ENCODE data around the gene FAM171A1. TPM values are rescaled to one million over a fixed set of nuclear protein-coding genes. Genes with fewer than 3 reads are reported as not detected.

FAM171A1 gene
- total RNA-seq (20.5 and 24.4 TPM in 2 replicates), polyA plus RNA-seq (29.5 and 32.3 TPM in 2 replicates)

DNA sequence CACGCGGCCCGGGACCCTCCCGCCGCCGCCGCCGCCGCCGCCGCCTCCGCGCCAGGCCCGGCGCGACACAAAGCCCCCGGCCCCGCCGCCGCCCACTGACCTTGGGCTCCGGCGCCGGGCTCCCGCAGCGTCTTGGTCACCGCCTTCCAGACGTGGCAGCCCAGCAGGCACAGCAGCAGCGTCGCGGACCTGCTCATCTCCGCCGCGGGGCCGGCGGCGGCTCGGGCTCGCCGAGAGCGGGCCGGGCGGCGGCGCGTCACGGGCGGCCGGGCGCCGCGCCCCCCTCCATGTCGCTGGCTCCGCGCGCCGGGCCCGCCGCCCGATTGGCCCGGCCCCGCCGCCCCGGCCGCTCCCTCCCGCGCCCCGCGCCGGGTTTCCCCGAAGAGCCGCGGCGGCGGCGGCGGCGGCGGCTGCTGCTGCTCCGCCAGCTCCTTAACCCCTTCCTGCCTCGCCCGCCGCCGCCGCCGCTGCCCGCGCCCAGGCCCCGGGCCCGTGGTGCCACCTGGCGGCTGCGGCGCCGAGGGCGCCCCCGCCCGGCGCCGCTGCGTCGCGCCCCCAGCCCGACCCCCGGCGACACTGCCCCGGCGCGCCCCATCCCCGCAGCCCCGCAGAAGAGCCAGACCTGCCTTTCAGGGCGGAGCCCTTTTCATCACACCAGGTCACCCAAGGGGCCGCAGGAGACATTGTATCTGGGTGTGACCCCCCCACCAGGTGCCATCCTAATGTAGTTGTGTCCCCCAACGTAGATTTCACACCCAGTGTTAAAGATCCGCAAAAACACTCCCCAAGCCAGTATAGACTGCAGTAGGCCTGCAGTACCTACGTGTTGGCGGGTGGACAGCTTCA, at the start of gene FAM171A1:
TSS of gene FAM171A1 (minus strand) at position 434 of the 846 bp plus-strand sequence. CDS start at position 197, 237 bp downstream.
- no peak for TF ChIP-seq EZH2 (IDR thresholded peaks at IDR 0.05; ENCODE audit: borderline replicate concordance)
- TF ChIP-seq, protein P1, sequence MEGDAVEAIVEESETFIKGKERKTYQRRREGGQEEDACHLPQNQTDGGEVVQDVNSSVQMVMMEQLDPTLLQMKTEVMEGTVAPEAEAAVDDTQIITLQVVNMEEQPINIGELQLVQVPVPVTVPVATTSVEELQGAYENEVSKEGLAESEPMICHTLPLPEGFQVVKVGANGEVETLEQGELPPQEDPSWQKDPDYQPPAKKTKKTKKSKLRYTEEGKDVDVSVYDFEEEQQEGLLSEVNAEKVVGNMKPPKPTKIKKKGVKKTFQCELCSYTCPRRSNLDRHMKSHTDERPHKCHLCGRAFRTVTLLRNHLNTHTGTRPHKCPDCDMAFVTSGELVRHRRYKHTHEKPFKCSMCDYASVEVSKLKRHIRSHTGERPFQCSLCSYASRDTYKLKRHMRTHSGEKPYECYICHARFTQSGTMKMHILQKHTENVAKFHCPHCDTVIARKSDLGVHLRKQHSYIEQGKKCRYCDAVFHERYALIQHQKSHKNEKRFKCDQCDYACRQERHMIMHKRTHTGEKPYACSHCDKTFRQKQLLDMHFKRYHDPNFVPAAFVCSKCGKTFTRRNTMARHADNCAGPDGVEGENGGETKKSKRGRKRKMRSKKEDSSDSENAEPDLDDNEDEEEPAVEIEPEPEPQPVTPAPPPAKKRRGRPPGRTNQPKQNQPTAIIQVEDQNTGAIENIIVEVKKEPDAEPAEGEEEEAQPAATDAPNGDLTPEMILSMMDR (IDR thresholded peaks at IDR 0.05; ENCODE audit: poor library complexity) = peak; percentile 29
- H3K36me3 ChIP-seq (replicated peaks; ENCODE audit: insufficient read depth, low read depth) = no peaks in the 10 kb centered on the region
- peaks cover 42% of the 10 kb centered on the region for H3K79me2 ChIP-seq
- 27% methylated on average over 13 of the region's 115 CpGs for WGBS (ENCODE audit: low lambda C conversion rate, missing lambda C conversion rate)
- no peaks in the 10 kb centered on the region for H3K27me3 ChIP-seq
- H4K20me1 ChIP-seq (ENCODE audit: insufficient read depth, poor library complexity, severe bottlenecking) = peaks cover 4% of the 10 kb centered on the region
- peak within 1 kb of the TSS; percentile 94 for H3K4me3 ChIP-seq
- H3K4me1 ChIP-seq (ENCODE audit: insufficient read depth) = peaks cover 8% of the 10 kb centered on the region
- H3K9me2 ChIP-seq (replicated peaks; ENCODE audit: insufficient read depth) = no peaks in the 10 kb centered on the region
- peak within 1 kb of the TSS; percentile 60 for H3K27ac ChIP-seq
- H3K4me2 ChIP-seq = peak within 1 kb of the TSS; percentile 94
- peak; percentile 89 for DNase-seq (ENCODE audit: low spot score)
- peak within 1 kb of the TSS; percentile 71 for H2AFZ ChIP-seq
- H3K9me3 ChIP-seq (ENCODE audit: low read depth) = no peaks in the 10 kb centered on the region

DNA sequence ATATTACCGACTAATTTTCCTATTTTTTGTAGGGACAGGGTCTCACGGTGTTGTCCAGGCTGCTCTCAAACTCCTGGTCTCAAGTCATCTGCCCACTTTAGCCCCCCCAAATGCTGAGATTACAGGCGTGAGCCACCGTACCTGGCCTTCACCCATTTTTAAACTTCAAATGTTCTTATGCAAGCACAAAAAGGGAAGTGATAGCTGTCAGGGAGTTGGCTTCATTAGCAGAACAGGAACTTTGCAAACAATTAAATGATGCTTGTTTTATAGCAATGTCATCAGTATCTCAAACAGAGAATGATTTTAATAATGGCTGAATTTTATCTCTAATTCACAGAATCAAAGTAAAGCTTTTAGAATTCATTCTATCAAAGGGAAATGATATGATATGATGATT, 49.8 kb upstream of the FAM171A1 start:
- Histone ChIP-seq H3K4me2 (no peak overlapping the region), H3K79me2 (no peaks in the 10 kb centered on the region), H3K27ac (no peak overlapping the region), H4K20me1 (ENCODE audit: insufficient read depth, poor library complexity, severe bottlenecking) (no peaks in the 10 kb centered on the region), H2AFZ (no peak overlapping the region), H3K27me3 (no peaks in the 10 kb centered on the region), H3K9me2 (replicated peaks; ENCODE audit: insufficient read depth) (no peaks in the 10 kb centered on the region), H3K9me3 (ENCODE audit: low read depth) (no peaks in the 10 kb centered on the region), H3K36me3 (replicated peaks; ENCODE audit: insufficient read depth, low read depth) (no peaks in the 10 kb centered on the region), H3K4me1 (ENCODE audit: insufficient read depth) (no peaks in the 10 kb centered on the region), H3K4me3 (no peak overlapping the region)
- no peak for DNase-seq (ENCODE audit: low spot score)
- WGBS (ENCODE audit: low lambda C conversion rate, missing lambda C conversion rate) = 92% methylated on average over 4 of the region's 4 CpGs
- TF ChIP-seq EZH2phosphoT487 (IDR thresholded peaks at IDR 0.05; ENCODE audit: low read depth, severe bottlenecking, unreplicated experiment) (no peak), EZH2 (IDR thresholded peaks at IDR 0.05; ENCODE audit: borderline replicate concordance) (no peak)
- TF ChIP-seq, protein P1 (IDR thresholded peaks at IDR 0.05; ENCODE audit: poor library complexity) = no peak

DNA sequence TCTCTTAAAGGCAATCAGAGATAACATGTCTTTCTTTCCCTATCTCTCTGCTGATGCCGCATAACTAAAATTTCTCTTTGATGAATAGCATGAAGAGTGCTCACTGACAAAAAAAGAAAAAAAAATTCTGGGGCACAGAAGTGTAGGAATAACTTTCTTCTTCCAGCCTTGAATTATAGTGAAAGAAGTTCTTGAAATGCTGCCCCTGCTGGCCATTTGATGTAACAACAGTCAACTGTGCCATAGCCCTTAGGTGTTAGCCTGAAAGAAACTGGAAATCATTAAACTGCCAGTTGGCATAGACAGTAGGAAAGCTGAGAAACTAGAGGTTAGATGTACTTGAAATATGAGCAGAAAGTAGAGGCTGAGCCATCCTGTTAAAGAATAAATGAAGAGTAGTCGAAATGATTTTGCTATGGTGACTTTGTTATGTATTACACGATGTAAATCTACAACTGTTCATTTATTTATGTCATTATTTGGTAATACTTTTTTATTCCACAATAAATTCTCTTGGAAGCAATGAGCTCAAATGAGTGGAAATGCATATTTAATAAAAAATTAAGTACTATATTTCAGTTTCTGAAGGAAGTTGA, 48.3 kb upstream of the FAM171A1 start:
- Histone ChIP-seq H3K27ac (no peak overlapping the region), H4K20me1 (ENCODE audit: insufficient read depth, poor library complexity, severe bottlenecking) (no peaks in the 10 kb centered on the region), H3K36me3 (replicated peaks; ENCODE audit: insufficient read depth, low read depth) (no peaks in the 10 kb centered on the region), H3K4me2 (no peak overlapping the region), H3K9me3 (ENCODE audit: low read depth) (no peaks in the 10 kb centered on the region), H2AFZ (no peak overlapping the region), H3K27me3 (no peaks in the 10 kb centered on the region), H3K4me3 (no peak overlapping the region), H3K79me2 (no peaks in the 10 kb centered on the region), H3K4me1 (ENCODE audit: insufficient read depth) (no peaks in the 10 kb centered on the region), H3K9me2 (replicated peaks; ENCODE audit: insufficient read depth) (no peaks in the 10 kb centered on the region)
- peak; percentile 75 for DNase-seq (ENCODE audit: low spot score)
- TF ChIP-seq, protein P1 (IDR thresholded peaks at IDR 0.05; ENCODE audit: poor library complexity) = peak; percentile 72
- TF ChIP-seq EZH2 (IDR thresholded peaks at IDR 0.05; ENCODE audit: borderline replicate concordance) = no peak
- TF ChIP-seq EZH2phosphoT487 (IDR thresholded peaks at IDR 0.05; ENCODE audit: low read depth, severe bottlenecking, unreplicated experiment) = no peak
- WGBS (ENCODE audit: low lambda C conversion rate, missing lambda C conversion rate) = 38% methylated on average over 3 of the region's 3 CpGs
